ENCODE data around the gene A4GNT. TPM values are rescaled to one million over a fixed set of nuclear protein-coding genes. Genes with fewer than 3 reads are reported as not detected.
A peak's percentile ranks its signal among the peaks of the same experiment; 100 is the strongest.
"Not testable (repeated sequence)": the region's sequence is repeated elsewhere in the genome, so short reads cannot be mapped to it uniquely, and the experiment has no call there.

The A4GNT gene
- not detected in 2 replicates for total RNA-seq

GRCh38 chr3:138132239-138132638, at the start of gene A4GNT:
A4GNT (minus strand) TSS chr3:138132390; CDS start chr3:138131256, 1,134 bp downstream.
- DNase-seq (ENCODE audit: low read depth, low spot score): no peak

DNA sequence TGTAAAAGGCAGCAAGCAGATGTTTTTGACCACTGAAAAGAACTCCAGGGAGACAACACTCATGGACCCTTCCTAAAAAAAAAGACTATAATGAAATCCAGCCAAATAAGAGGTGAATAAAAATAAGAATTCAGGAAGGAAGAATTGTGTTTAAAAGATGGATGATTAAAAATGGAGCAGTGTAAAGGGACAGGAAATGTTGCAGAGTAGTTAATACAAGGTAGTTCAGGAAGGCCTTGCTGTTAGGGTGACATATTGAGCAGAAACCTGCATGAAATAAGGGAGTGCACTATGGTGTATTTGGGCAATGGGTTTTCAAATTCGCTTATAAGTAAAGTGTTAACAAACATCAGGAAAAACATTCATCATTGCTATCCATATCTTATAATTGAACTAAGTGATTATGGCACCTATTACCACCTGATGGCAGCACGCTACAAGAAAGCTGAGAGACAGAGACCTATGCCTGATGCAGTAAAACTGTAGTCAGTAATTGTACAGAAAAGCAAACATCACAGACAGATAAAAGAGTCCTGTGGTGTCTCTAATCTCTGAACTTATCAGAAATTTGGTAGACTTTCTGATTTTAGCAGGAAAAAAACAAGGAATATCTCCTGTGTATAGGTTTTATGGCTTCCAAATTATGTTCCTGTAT, 48.3 kb upstream of the A4GNT start:
- peak; percentile 11 for DNase-seq (ENCODE audit: low read depth, low spot score)

GRCh38 chr3:138174421-138175131, 42.4 kb upstream of the A4GNT start, which contains the start of gene DBR1:
DBR1 (minus strand) TSS chr3:138174921; CDS start chr3:138174795, 126 bp downstream.
- peak; percentile 24 for DNase-seq (ENCODE audit: low read depth, low spot score)

GRCh38 chr3:138173769-138174420, 41.7 kb upstream of the A4GNT start:
- DNase-seq (ENCODE audit: low read depth, low spot score): no peak

DNA sequence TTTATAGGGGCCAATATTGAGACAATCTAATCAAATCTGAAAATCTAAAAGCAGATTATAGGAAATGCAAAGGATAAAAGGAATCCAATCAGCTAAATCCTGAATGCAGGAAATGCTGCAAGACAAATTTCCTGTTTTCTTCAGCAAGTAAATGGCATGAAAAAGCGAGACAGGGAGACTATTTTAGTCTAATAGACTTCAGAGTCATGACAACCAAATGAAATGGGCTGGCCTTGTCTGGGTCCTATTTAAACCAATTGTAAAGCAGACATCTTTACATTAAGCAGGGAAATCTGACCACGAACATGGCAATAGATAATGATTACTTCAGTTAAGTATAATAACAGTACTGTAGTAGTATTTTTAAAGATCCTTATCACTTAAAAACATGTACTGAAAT, 40.4 kb upstream of the A4GNT start:
- DNase-seq (ENCODE audit: low read depth, low spot score): no peak

DNA sequence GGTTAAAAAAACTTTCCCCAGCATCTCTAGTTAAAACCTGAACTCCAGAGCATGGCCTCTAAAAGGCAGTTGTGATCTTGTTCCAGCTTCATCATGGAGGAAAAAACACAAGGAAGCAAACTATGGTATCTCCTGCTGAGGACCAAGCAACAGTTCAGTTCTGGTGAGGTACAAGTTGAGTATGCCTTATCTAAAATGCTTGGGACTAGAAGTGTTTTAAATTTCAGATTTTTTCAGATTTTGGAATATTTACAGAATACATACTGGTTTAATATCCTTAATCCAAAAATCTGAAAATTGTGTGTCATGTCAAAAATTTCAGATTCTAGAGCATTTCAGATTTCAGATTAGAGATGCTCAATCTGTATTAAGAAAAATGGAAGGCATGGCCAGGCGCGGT, 32.9 kb upstream of the A4GNT start:
- DNase-seq (ENCODE audit: low read depth, low spot score): no peak

GRCh38 chr3:138157743-138158142, 25.6 kb upstream of the A4GNT start:
- no peak for DNase-seq (ENCODE audit: low read depth, low spot score)

GRCh38 chr3:138154534-138154933, 22.3 kb upstream of the A4GNT start:
- DNase-seq (ENCODE audit: low read depth, low spot score): no peak

DNA sequence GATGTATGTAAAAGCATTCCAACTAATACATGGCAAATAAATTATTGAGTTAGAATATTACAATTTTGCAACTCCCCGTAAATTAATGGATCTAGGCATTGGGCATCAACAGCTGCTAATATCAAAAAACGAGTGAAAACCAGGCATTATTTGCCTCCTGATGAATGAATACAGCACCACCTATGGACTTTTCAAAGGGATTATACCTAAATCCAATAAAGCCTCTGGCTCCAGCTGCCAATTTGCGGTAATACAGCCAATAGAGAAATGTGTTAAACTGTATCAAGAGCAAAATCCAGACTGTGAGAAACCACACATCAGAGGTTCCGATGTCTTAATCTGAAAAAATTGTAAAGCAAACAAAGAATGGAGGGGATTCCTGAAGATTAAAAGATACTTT, 16.3 kb upstream of the A4GNT start:
- no peak for DNase-seq (ENCODE audit: low read depth, low spot score)

DNA sequence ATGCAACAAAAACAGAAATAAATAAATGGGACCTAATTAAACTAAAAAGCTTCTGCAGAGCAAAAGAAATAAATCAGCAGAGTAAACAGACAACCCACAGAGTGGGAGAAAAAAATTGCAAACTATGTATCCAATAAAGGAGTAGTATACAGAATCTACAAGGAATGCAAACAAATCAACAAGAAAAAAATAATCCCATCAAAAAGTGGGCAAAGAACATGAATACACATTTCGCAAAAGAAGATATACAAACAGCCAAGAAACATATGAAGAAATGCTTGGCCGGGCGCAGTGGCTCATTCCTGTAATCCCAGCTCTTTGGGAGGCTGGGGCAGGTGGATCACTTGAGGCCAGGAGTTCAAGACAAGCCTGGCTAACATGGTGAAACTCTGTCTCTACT, 10.0 kb upstream of the A4GNT start:
- not testable (repeated sequence) for DNase-seq (ENCODE audit: low read depth, low spot score)

DNA sequence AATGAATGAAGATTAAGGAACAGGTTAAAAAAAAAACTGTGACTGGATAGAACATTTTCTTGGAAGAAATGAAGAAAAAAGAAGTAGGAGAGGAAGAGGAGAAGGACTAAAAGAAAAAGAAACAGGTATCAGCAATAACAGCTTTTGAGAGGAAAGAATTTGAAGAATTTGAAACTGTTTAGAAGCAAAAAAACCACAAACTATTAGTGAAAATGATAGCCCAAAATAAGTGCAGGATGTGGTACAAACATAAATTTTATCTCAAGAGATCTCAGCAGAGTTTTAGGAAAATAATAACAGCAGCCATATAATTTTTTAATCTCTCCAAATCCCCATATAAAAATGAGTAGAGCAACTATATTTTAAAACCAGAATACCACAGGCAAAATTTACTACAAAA, 8.8 kb upstream of the A4GNT start:
- DNase-seq (ENCODE audit: low read depth, low spot score): no peak

- no peak for DNase-seq (ENCODE audit: low read depth, low spot score)
Measured at GRCh38 chr3:138139691-138140090, 7.5 kb upstream of the A4GNT start.

DNA sequence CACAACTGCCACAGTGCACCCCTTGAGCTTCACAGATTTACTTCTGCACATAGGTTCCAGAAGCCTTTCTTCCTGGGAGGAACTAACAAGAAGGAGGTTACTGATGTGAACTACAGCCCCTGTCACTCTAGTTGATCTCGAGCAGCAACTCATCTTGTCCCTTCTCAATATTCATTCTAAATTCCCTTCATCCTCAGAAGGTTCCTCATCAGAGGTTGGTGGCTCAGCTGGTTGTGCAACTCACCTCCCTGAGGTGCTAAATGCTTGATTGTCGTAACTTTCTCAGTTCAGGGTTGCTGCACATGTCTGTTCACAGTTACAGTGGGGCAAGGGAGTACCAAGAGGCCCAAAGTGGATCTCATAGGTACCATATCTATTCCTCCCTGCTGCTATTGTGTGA, 5.7 kb upstream of the A4GNT start:
- DNase-seq (ENCODE audit: low read depth, low spot score): no peak

DNA sequence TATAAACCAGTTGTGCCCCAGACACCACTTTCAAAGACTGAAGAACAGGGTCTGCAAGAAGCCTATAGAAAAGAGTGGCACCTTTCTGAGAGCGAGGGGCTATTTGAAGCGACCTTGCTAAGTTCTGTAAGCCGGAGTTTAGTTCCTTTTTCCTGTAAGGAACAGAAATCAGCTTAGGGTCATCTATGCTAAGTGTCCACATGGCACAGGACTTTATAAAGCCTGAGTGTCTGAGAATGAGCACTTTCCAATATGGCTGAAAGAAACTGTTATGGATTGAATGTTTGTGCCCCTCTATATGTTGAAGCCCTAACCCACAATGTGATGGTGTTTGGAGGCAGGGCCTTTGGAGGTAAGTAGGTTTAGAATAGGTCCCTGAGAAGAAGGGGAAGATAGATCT, 4.0 kb upstream of the A4GNT start:
- no peak for DNase-seq (ENCODE audit: low read depth, low spot score)

DNA sequence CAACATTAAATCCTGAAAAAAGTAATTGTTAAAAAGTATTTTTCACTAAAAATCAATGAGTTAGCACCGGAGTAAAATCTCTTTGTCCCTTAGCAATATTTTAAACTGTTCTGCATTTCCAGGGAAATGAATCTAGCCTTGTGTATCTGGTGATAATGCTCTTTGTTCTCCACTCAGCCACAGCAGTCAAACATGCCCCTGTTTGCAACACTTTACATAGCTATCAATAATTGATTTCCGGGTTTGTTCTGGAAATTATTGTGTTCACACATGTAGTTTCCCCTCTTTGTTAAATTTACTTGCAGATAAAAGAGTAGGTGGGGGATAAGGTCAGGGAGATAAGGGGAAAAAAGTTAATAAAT, 3.6 kb upstream of the A4GNT start:
- DNase-seq (ENCODE audit: low read depth, low spot score): no peak

DNA sequence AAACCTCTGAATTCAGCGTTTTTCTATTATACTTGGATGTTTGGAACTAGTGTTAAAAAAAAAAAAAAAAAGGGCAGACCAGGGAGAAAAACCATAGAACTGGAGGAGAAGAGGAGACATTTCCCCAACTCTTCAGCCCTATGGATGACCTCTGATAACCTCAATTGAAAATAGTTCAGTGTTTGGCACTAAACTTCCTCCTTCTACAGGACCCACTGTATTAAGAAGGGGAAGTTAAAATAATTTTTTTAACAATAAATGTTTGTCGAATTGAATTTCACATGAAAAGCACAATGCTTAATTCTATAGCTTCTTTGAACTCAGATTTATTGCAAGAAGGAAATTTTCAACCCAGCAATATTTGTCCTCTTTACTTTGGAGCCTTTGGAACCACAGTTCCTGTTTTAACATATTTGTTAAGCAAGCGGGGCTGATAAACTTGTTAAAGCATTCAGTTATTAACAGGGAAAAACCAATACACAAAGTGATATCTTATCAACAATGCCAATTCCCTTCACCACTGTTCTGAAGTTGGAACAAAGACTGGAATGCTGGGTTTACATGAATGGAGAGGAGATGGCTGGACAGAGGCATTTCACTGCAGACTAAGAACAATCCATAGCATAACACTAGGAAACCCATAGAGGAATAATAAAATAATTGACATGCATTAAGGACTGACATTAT, 3.1 kb upstream of the A4GNT start:
- no peak for DNase-seq (ENCODE audit: low read depth, low spot score)

DNA sequence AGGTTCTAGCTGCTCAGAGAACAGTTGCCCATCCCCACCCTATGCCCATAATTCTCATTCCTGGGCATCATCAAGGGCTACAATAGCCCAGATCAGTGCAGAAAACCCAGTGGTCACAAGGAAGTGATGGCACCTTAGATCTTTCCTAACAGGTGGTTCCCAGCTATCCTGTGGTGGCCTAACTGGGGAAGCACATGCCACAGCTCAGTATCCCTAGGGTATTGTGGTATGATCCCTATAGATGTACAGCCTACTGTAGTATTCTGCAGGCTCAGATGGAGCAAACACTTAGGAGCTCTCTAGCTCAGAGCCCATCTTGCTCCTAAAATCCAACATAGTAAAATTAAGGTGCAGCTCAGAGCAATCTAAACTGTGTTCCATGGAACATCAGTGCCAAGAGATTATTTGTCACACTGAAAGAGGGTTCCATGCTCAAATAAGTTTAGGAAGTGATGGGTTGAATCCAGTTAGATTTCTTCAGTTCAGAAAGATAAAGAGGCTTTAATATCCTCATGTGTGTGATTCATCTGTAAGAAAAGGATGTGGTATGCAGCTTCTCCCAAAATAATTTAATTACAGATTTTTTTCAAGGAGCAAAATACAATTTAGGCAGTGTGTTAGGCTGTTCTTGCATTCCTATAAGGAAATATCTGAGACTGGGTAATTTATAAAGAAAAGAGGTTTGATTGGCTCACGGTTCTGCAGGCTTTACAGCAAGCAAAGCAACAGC, 4.4 kb downstream of the A4GNT start:
- DNase-seq (ENCODE audit: low read depth, low spot score): no peak

GRCh38 chr3:138125548-138126221, 6.5 kb downstream of the A4GNT start:
- DNase-seq (ENCODE audit: low read depth, low spot score): no peak

DNA sequence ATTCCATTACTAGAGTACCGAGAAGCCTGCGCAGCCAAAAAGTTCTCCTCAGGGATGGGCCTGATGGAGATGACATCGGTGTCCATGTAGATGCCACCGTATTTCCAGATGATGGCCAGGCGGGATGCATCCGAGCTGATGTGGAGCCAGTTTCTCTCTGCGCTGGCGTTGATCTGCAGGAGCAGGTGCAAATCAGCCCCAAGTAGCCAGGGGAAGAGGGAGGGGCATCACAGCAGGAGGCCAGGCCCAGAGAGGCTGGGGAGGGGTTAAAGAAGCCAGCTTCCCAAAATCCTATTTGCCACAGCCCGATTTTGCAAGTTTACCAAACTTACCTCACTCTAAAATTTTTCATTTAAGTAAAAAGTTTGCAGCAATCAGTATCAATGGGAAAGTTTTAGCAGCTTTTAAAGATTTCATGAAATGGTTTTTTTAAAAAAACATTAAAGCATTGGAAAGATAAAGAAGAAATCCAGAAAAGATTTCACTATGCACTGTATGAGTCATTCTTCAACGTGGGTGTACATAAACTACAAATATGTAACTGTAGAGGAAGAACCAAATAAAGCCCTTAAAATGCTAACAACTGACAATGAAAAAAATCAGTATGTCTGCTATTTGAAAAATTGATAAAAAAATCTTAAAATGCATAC, 7.4 kb downstream of the A4GNT start:
- no peak for DNase-seq (ENCODE audit: low read depth, low spot score)

DNA sequence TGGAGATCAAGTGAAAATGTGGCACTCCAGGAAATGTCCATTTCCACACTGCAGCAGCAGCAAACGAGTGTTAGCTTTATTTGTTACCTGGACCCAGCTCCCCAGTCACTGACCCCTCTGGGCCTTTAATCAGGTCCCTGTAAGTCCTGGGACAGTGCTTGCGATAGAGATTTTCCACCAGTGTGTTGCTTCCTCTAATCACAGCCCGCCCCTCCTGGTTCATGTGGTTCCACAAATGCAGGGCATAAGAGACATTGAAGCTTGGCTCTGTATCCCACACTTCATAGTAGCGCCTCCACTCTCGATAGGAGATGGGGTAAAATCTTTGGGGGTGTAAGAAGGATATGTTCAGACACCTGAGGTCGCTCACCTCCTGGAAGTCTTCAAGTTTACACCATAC, 8.0 kb downstream of the A4GNT start:
- no peak for DNase-seq (ENCODE audit: low read depth, low spot score)

All from pulmonary artery endothelial cell (primary cell).